Uterus (tissue), 2 donors: ENCODE results near the gene KRT84.
A peak's percentile ranks its signal among the peaks of the same experiment; 100 is the strongest.

Experiments
- CTCF ChIP-seq, 4 experiments: fragments of 200-600 bp in 2 of 4; fragments of 450-650 bp in 2 of 4; sonication (generic) in 2 of 4; IDR thresholded peaks; one replicate each; pipeline ENCODE4 v1.5.1; 2016 to 2019; ENCODE audit warnings: antibody characterized with exemption in 4 of 4, mild to moderate bottlenecking in 2 of 4, moderate library complexity in 1 of 4
- POLR2A ChIP-seq, 2 donors: fragments of 450-650 bp; IDR thresholded peaks; one replicate each; pipeline ENCODE4 v1.6.1; 2016; ENCODE audit warnings: antibody characterized with exemption in 2 of 2, mild to moderate bottlenecking in 1 of 2, moderate library complexity in 1 of 2

GRCh38 chr12:52390739-52391617, 5.5 kb upstream of the KRT84 start:
- no peak for TF ChIP-seq POLR2A (IDR thresholded peaks at IDR 0.05)
- peak in 3 of 4 experiments; percentile 22 to 40 (median 35) for TF ChIP-seq CTCF (IDR thresholded peaks at IDR 0.05)
